Activated naive CD4-positive, alpha-beta T cell treated with anti-CD3 and anti-CD28 coated beads, Interleukin-2, amount 10 ng/mL, durations not matched to agents 7 days and 5 days (primary cell): Measurements from ENCODE around the gene MAST3.
A peak's percentile ranks its signal among the peaks of the same experiment; 100 is the strongest.

Source experiments
- CTCF ChIA-PET: fragments of 350-600 bp; sonication (Branson Sonifier 250); formaldehyde crosslinking; loops from one replicate; lab custom pipeline; 2021; ENCODE audit warnings: antibody characterized with exemption; lab: Charles Lee
- DNase-seq: peaks from one replicate; pipeline ENCODE4 v3.0.0-alpha.2; 2020
- H3K27ac Mint-ChIP-seq: one replicate; pipeline ENCODE4 v1.8.0; 2021; ENCODE audit warnings: mild to moderate bottlenecking, moderate library complexity, mixed read lengths
- H3K27me3 Mint-ChIP-seq: one replicate; pipeline ENCODE4 v1.8.0; 2021; ENCODE audit warnings: mild to moderate bottlenecking, mixed read lengths
- H3K36me3 Mint-ChIP-seq: one replicate; pipeline ENCODE4 v1.8.0; 2021; ENCODE audit warnings: mixed read lengths
- H3K4me1 Mint-ChIP-seq: one replicate; pipeline ENCODE4 v1.8.0; 2021; ENCODE audit warnings: mixed read lengths
- H3K4me3 Mint-ChIP-seq: one replicate; pipeline ENCODE4 v1.8.0; 2021; ENCODE audit warnings: mild to moderate bottlenecking, moderate library complexity, mixed read lengths
- H3K9me3 Mint-ChIP-seq: one replicate; pipeline ENCODE4 v1.8.0; 2021; ENCODE audit warnings: mixed read lengths

MAST3 gene

GRCh38 chr19:18191640-18192062 lies 94.1 kb downstream of the MAST3 start:
- peak overlapping the region; percentile 79 for H3K4me3 Mint-ChIP-seq
- DNase-seq = no peak
- no peaks in the 10 kb centered on the region for H3K36me3 Mint-ChIP-seq
- H3K27me3 Mint-ChIP-seq = no peaks in the 10 kb centered on the region
- H3K9me3 Mint-ChIP-seq = no peaks in the 10 kb centered on the region
- peaks cover 28% of the 10 kb centered on the region for H3K4me1 Mint-ChIP-seq
- H3K27ac Mint-ChIP-seq = peak overlapping the region; percentile 95
- CTCF ChIA-PET = interaction anchor here (0.7 to 1.7 kb wide), 10 partner anchors 14 to 220 kb away, joined by 3 to 10 read pairs (median 4); partner anchors contain the start of gene IFI30

- no peaks in the 10 kb centered on the region for H3K27me3 Mint-ChIP-seq
- peaks cover 28% of the 10 kb centered on the region for H3K4me1 Mint-ChIP-seq
- CTCF ChIA-PET = interaction anchor here (0.6 to 1.7 kb wide), 8 partner anchors 13 to 261 kb away, joined by 3 to 5 read pairs (median 3); a partner anchor contains a TSS
- H3K4me3 Mint-ChIP-seq = peak within 1 kb of the TSS; percentile 79
- no peaks in the 10 kb centered on the region for H3K9me3 Mint-ChIP-seq
- peak; percentile 99 for DNase-seq
- H3K36me3 Mint-ChIP-seq = peaks cover under 1% of the 10 kb centered on the region
- peak within 1 kb of the TSS; percentile 95 for H3K27ac Mint-ChIP-seq
Observed at GRCh38 chr19:18192673-18193387, 95.3 kb downstream of the MAST3 start, which contains the start of gene MPV17L2. MPV17L2 (plus strand) TSS chr19:18193218; CDS start chr19:18193282, 64 bp downstream.

GRCh38 chr19:18193388-18194180 lies 96.0 kb downstream of the MAST3 start:
- Mint-ChIP-seq H3K27ac (peak overlapping the region; percentile 95), H3K4me1 (peaks cover 28% of the 10 kb centered on the region), H3K36me3 (peaks cover 7% of the 10 kb centered on the region), H3K27me3 (no peaks in the 10 kb centered on the region), H3K4me3 (peak overlapping the region; percentile 79), H3K9me3 (no peaks in the 10 kb centered on the region)
- CTCF ChIA-PET = interaction anchor here (0.9 to 1.7 kb wide), 6 partner anchors 14 to 255 kb away, joined by 3 to 5 read pairs (median 3); a partner anchor contains a TSS
- no peak for DNase-seq

DNA sequence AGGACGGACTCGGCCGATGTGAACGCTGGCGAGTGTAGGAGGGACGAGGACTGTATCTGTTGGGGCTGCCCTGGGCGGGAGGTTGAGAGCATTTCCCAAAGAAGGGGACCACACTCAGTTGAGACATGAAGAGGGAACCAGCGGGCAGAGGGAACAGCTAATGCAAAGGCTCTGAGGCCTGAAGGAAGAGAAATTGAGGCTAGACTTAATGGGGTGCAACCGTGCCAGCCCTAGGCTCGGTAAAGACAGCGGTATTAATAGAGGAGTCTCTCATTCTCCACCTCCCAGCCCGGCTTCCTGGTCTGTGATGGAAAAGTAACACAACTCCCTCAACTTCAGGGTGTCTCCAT lies 96.6 kb downstream of the MAST3 start:
- Mint-ChIP-seq H3K27me3 (no peaks in the 10 kb centered on the region), H3K4me3 (peak overlapping the region; percentile 79), H3K9me3 (no peaks in the 10 kb centered on the region), H3K36me3 (peaks cover 12% of the 10 kb centered on the region), H3K4me1 (peaks cover 28% of the 10 kb centered on the region), H3K27ac (peak overlapping the region; percentile 95)
- no peak for DNase-seq
- CTCF ChIA-PET = interaction anchor here (0.9 kb wide), 1 partner anchor 26 kb away, joined by 3 read pairs; no protein-coding TSS in a partner anchor

DNA sequence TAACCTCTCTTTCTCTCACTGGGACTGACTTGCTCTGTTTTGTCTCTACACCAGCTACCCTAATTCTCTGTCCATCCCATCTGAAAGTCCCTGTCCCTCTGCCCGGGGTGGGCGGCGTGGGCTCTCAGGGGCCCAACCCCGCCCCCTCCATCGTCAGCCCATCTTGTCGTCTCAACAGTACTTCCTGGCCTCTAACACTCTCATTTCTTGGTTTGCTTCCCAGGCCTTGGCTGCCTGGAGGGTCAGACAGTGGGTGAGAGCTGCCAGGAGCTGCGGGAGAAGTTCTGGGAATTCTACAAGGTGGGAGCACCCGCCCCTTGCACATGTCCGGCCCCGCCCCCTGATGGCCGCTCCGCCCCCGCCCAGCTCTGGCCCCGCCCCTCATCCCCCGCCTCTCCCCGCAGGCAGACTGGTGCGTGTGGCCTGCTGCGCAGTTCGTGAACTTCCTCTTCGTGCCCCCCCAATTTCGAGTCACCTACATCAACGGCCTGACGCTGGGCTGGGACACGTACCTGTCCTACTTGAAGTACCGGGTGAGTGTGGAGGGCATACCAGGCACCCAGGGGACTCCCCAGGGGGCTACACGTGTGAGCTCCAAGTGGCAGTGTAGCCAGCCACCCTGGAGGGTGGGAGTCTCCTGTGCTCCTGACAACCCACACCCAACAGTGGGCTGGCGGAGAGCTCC lies 97.1 kb downstream of the MAST3 start:
- Mint-ChIP-seq H3K27me3 (no peaks in the 10 kb centered on the region), H3K4me3 (peak overlapping the region; percentile 79), H3K9me3 (no peaks in the 10 kb centered on the region), H3K27ac (peak overlapping the region; percentile 65), H3K4me1 (peaks cover 28% of the 10 kb centered on the region), H3K36me3 (peaks cover 13% of the 10 kb centered on the region)
- CTCF ChIA-PET = no interaction called here
- peak; percentile 48 for DNase-seq

DNA sequence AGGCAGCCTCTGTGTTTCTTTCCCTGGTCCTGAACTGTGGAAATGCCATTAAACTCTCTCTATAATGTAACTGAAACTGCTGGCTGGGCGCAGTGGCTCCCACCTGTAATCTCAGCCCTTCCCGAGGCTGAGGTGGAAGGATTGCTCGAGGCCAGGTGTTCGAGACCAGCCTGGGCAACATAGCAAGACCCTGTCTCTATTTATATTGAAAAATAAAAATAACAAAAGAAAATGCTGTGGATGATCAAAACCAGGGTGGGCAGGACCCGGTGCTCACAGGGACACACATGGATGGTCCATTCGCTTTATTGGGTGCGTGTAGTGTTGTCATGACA lies 98.9 kb downstream of the MAST3 start:
- Mint-ChIP-seq H3K4me3 (no peak overlapping the region), H3K27ac (no peak overlapping the region), H3K36me3 (peaks cover 15% of the 10 kb centered on the region), H3K27me3 (no peaks in the 10 kb centered on the region), H3K9me3 (no peaks in the 10 kb centered on the region), H3K4me1 (peaks cover 28% of the 10 kb centered on the region)
- CTCF ChIA-PET = interaction anchor here (0.6 kb wide), 2 partner anchors 17 to 143 kb away, joined by 3 read pairs; no protein-coding TSS in a partner anchor
- no peak for DNase-seq

GRCh38 chr19:18197306-18197705 lies 99.7 kb downstream of the MAST3 start:
- no peaks in the 10 kb centered on the region for H3K9me3 Mint-ChIP-seq
- no peak overlapping the region for H3K27ac Mint-ChIP-seq
- peaks cover 26% of the 10 kb centered on the region for H3K4me1 Mint-ChIP-seq
- no peaks in the 10 kb centered on the region for H3K27me3 Mint-ChIP-seq
- CTCF ChIA-PET = interaction anchor here (0.6 to 1.5 kb wide), 3 partner anchors 16 to 142 kb away, joined by 3 to 4 read pairs (median 3); no protein-coding TSS in a partner anchor
- H3K36me3 Mint-ChIP-seq = peaks cover 15% of the 10 kb centered on the region
- H3K4me3 Mint-ChIP-seq = no peak overlapping the region
- no peak for DNase-seq

DNA sequence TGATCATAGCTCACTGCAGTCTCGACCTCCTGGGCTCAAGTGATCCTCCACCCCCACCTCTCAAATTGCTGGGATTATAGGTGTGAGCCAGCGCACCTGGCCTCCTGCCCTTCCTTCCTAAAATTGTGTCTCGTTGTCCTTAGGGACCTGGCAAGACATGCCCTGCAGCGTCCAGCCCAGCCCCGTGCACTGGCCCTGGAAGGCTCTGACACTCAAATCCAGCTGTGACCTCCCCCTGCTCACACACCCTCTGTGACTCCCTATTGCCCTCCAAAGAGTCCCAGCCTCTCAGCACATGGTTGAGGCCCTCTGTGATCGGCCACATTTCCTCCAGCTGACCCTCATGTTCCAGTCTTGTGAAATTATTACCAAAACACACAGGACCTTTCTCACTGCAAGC lies 100.4 kb downstream of the MAST3 start:
- no peak for DNase-seq
- CTCF ChIA-PET = interaction anchor here (1.5 kb wide), 1 partner anchor 128 kb away, joined by 4 read pairs; no protein-coding TSS in a partner anchor
- Mint-ChIP-seq H3K4me3 (no peak overlapping the region), H3K4me1 (peaks cover 30% of the 10 kb centered on the region), H3K9me3 (no peaks in the 10 kb centered on the region), H3K27me3 (no peaks in the 10 kb centered on the region), H3K27ac (no peak overlapping the region), H3K36me3 (peaks cover 15% of the 10 kb centered on the region)

- Mint-ChIP-seq H3K9me3 (no peaks in the 10 kb centered on the region), H3K4me3 (no peak overlapping the region), H3K4me1 (peaks cover 31% of the 10 kb centered on the region), H3K36me3 (peaks cover 15% of the 10 kb centered on the region), H3K27me3 (no peaks in the 10 kb centered on the region), H3K27ac (peak overlapping the region; percentile 30)
- no peak for DNase-seq
- CTCF ChIA-PET = interaction anchor here (1.5 kb wide), 1 partner anchor 128 kb away, joined by 4 read pairs; no protein-coding TSS in a partner anchor
Observed at GRCh38 chr19:18198374-18198773, 100.8 kb downstream of the MAST3 start.
